ENCODE results near the gene OGFOD3.
"Not testable (repeated sequence)": the region's sequence is repeated elsewhere in the genome, so short reads cannot be mapped to it uniquely, and the experiment has no call there.

DNA sequence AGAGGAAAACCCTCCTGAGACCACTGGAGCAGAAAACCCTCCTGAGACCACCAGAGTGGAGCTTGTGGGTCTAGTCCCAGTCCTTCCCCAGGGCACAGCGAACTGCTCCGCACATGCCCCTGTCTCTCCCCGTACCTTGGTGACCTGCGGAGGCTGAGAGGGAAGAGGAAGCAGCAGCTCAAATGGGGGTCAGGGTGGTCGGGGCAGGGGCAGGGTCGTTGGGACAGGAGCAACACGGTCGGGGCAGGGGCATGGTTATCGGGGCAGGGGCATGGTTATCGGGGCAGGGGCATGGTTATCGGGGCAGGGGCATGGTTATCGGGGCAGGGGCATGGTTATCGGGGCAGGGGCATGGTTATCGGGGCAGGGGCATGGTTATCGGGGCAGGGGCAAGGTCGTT is 6.3 kb downstream of the OGFOD3 start:
- not testable (repeated sequence) for TF ChIP-seq POLR2A (IDR thresholded peaks at IDR 0.05; ENCODE audit: low read length); GATA1 (IDR thresholded peaks at IDR 0.05; ENCODE audit: low read depth, low read length)
